ENCODE data around the gene NRCAM. TPM values are rescaled to one million over a fixed set of nuclear protein-coding genes. Genes with fewer than 3 reads are reported as not detected.

Gene NRCAM
- total and polyA plus RNA-seq, 2 of the 13 experiments (the other 11 are each of a cell fraction or from before 2014, with no cell fraction given) = 0.31 to 0.33 TPM

DNA sequence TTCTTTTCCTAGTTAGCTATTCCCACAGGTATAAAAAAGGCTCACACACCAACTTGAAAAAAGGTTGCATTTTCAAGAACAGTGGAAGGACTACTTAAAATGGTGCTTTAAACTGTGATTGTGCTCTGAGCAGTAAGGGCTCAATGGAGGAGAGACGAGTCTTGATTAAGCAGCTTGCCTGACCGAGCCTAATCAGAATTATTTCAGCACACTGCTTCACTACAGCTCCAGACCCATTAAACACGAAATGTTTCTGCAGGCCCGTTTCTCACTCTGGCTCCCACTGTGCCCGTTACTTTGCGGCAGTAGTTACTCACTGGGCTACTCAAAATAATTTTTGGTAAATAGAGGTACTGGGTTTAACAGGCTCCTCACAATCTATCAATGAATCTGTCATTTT is 126.0 kb downstream of the NRCAM start:
- no peaks in the 10 kb centered on the region for H3K79me2 ChIP-seq (ENCODE audit: insufficient read depth, low read length)
- WGBS (ENCODE audit: low lambda C conversion rate) = 67% methylated on average over 6 of the region's 6 CpGs
- CTCF ChIA-PET (ENCODE audit: low intra/inter-chr PET ratio, low total read pairs) = no interaction called here

More for the DNA sequence above, 126.0 kb downstream of the NRCAM start:
- Histone ChIP-seq H3K27ac (ENCODE audit: extremely low read length, insufficient read depth, low read length) (no peak overlapping the region), H3K36me3 (replicated peaks in 1 of 2; ENCODE audit: control insufficient read depth in 1 of 2, insufficient read depth in 2 of 2, low read length in 2 of 2) (no peaks in the 10 kb centered on the region), H3K27me3 (ENCODE audit: control insufficient read depth in 1 of 2, insufficient read depth in 2 of 2, low read length in 2 of 2) (no peaks in the 10 kb centered on the region), H3K4me3 (replicated peaks in 1 of 3; ENCODE audit: insufficient read depth in 1 of 3, low read depth in 2 of 3, low read length in 3 of 3) (no peak overlapping the region), H3K4me2 (ENCODE audit: low read depth, low read length) (no peak overlapping the region), H4K20me1 (ENCODE audit: insufficient read depth, low read length) (no peaks in the 10 kb centered on the region), H3K9ac (ENCODE audit: insufficient read depth, low read depth, low read length) (no peak overlapping the region), H2AFZ (ENCODE audit: low read length) (no peak overlapping the region), H3K4me1 (ENCODE audit: insufficient read depth, low read length) (no peaks in the 10 kb centered on the region), H3K9me3 (ENCODE audit: low read length) (no peaks in the 10 kb centered on the region)
- no TSS peak for BruUV-seq (replicated peaks)
- no peak for TF ChIP-seq CEBPG (CRISPR knock-in tag; IDR thresholded peaks at IDR 0.05)
- TF ChIP-seq PHB2 (IDR thresholded peaks at IDR 0.05; ENCODE audit: partially characterized antibody) = no peak
- TF ChIP-seq, protein P1, sequence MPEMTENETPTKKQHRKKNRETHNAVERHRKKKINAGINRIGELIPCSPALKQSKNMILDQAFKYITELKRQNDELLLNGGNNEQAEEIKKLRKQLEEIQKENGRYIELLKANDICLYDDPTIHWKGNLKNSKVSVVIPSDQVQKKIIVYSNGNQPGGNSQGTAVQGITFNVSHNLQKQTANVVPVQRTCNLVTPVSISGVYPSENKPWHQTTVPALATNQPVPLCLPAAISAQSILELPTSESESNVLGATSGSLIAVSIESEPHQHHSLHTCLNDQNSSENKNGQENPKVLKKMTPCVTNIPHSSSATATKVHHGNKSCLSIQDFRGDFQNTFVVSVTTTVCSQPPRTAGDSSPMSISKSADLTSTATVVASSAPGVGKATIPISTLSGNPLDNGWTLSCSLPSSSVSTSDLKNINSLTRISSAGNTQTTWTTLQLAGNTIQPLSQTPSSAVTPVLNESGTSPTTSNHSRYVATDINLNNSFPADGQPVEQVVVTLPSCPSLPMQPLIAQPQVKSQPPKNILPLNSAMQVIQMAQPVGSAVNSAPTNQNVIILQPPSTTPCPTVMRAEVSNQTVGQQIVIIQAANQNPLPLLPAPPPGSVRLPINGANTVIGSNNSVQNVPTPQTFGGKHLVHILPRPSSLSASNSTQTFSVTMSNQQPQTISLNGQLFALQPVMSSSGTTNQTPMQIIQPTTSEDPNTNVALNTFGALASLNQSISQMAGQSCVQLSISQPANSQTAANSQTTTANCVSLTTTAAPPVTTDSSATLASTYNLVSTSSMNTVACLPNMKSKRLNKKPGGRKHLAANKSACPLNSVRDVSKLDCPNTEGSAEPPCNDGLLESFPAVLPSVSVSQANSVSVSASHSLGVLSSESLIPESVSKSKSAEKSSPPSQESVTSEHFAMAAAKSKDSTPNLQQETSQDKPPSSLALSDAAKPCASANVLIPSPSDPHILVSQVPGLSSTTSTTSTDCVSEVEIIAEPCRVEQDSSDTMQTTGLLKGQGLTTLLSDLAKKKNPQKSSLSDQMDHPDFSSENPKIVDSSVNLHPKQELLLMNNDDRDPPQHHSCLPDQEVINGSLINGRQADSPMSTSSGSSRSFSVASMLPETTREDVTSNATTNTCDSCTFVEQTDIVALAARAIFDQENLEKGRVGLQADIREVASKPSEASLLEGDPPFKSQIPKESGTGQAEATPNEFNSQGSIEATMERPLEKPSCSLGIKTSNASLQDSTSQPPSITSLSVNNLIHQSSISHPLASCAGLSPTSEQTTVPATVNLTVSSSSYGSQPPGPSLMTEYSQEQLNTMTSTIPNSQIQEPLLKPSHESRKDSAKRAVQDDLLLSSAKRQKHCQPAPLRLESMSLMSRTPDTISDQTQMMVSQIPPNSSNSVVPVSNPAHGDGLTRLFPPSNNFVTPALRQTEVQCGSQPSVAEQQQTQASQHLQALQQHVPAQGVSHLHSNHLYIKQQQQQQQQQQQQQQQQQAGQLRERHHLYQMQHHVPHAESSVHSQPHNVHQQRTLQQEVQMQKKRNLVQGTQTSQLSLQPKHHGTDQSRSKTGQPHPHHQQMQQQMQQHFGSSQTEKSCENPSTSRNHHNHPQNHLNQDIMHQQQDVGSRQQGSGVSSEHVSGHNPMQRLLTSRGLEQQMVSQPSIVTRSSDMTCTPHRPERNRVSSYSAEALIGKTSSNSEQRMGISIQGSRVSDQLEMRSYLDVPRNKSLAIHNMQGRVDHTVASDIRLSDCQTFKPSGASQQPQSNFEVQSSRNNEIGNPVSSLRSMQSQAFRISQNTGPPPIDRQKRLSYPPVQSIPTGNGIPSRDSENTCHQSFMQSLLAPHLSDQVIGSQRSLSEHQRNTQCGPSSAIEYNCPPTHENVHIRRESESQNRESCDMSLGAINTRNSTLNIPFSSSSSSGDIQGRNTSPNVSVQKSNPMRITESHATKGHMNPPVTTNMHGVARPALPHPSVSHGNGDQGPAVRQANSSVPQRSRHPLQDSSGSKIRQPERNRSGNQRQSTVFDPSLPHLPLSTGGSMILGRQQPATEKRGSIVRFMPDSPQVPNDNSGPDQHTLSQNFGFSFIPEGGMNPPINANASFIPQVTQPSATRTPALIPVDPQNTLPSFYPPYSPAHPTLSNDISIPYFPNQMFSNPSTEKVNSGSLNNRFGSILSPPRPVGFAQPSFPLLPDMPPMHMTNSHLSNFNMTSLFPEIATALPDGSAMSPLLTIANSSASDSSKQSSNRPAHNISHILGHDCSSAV (CRISPR knock-in tag; IDR thresholded peaks at IDR 0.05; ENCODE audit: borderline replicate concordance) = no peak
- TF ChIP-seq, protein P2, sequence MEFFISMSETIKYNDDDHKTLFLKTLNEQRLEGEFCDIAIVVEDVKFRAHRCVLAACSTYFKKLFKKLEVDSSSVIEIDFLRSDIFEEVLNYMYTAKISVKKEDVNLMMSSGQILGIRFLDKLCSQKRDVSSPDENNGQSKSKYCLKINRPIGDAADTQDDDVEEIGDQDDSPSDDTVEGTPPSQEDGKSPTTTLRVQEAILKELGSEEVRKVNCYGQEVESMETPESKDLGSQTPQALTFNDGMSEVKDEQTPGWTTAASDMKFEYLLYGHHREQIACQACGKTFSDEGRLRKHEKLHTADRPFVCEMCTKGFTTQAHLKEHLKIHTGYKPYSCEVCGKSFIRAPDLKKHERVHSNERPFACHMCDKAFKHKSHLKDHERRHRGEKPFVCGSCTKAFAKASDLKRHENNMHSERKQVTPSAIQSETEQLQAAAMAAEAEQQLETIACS (CRISPR knock-in tag; IDR thresholded peaks at IDR 0.05) = no peak
- no peak for FAIRE-seq
- in situ Hi-C loops (cut with HindIII; ENCODE audit: extremely low pct_ligation_motif_present, low pct_unique_long_range_greater_than_20kb) (no loop called here), intact Hi-C loops (cut with micrococcal nuclease; ENCODE audit: unreplicated experiment) (no loop called here)
- DNase-seq (ENCODE audit: low spot score) = no peak
- no peak for ATAC-seq
- POLR2A ChIA-PET = no interaction called here

Measured in HepG2 (cell line).